ENCODE measurements around the gene LGI4. TPM values are rescaled to one million over a fixed set of nuclear protein-coding genes. Genes with fewer than 3 reads are reported as not detected.

Gene LGI4
- total RNA-seq, 1 experiment from 2014 or later, result 0.43 TPM

DNA sequence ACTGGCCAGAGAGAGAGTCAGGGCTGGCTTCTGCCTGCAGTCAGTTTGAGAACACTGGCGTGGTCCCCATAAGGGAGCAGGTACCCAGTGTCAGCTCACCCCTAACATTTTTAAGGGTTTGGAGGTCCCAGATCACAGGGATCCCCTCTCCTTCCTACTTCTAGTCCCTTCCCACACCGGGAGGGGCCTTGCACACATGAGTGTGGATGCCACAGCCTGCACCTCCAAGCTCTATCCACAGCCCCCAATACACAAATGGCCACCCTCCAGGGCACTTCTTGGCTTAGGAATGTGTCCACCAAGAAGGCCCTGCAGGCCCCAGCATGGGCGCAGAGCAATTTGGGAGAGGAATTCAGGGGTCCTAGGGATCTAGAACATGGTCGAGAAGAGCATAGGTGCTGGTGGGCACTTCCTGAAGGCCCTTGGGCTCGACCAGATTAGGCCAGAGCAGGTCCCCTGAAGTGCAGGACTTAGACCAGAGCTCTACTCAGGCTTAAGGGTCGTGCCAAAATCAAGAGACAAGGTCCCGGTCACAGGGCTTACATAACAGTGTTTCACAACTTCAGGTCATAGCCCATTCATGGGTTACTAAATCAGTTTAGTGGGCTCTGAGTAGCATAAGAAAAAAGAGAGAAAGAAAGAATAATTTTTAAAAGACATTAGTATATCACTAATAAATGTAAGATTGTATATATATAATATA, 35.7 kb upstream of the LGI4 start:
- CTCF ChIA-PET, result no interaction called here

DNA sequence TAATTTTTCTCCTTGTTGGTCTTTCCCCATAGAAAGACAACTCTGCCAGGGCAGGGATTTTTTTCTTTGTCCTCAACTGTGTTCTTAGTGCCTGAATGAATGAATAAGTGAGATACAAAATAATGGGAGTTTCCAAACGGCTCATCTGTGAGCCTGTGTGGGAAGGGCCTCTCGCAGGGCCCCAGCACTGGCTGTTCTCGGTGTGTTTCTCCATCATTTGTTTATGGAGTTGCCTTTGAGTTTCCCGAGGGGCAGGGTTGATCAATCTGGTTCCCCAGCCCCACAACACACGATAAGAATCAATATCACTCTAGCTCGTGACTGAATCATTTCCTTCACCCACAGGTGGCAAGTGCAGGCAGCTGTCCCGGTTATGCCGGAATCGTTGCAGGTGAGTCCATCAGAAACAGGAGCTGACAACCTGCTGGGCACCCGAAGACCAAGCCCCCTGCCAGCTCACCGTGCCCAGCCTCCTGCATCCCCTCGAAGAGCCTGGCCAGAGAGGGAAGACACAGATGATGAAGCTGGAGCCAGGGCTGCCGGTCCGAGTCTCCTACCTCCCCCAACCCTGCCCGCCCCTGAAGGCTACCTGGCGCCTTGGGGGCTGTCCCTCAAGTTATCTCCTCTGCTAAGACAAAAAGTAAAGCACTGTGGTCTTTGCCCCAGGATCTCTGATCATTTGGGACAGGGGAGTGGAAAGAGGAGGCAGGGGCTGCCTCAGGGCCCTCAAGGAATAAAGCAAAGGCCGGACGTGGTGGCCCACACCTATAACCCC, 34.5 kb upstream of the LGI4 start:
- Mint-ChIP-seq H3K9me3 (ENCODE audit: unreplicated experiment) (peaks cover 33% of the 10 kb centered on the region), H3K4me1 (ENCODE audit: low read depth, unreplicated experiment) (no peaks in the 10 kb centered on the region)

More for the DNA sequence above, 35.7 kb upstream of the LGI4 start:
- BruUV-seq (replicated peaks), result no TSS peak
- peaks cover 3% of the 10 kb centered on the region for H3K36me3 Mint-ChIP-seq (ENCODE audit: insufficient read depth, unreplicated experiment)
- TF ChIP-seq, protein P1, sequence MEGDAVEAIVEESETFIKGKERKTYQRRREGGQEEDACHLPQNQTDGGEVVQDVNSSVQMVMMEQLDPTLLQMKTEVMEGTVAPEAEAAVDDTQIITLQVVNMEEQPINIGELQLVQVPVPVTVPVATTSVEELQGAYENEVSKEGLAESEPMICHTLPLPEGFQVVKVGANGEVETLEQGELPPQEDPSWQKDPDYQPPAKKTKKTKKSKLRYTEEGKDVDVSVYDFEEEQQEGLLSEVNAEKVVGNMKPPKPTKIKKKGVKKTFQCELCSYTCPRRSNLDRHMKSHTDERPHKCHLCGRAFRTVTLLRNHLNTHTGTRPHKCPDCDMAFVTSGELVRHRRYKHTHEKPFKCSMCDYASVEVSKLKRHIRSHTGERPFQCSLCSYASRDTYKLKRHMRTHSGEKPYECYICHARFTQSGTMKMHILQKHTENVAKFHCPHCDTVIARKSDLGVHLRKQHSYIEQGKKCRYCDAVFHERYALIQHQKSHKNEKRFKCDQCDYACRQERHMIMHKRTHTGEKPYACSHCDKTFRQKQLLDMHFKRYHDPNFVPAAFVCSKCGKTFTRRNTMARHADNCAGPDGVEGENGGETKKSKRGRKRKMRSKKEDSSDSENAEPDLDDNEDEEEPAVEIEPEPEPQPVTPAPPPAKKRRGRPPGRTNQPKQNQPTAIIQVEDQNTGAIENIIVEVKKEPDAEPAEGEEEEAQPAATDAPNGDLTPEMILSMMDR (IDR thresholded peaks at IDR 0.05; ENCODE audit: insufficient read depth in 1 of 2, low read depth in 1 of 2, low read length in 1 of 2, severe bottlenecking in 1 of 2, unreplicated experiment in 1 of 2), result no peak
- Histone ChIP-seq H3K9me3 (peaks cover 14% of the 10 kb centered on the region; the same call in 1 of the 2 replicates), H3K4me1 (peaks cover 6% of the 10 kb centered on the region; the same call in 1 of the 2 replicates), H3K36me3 (ENCODE audit: control insufficient read depth, insufficient read depth, low read length) (no peaks in the 10 kb centered on the region), H3K27me3 (replicated peaks; ENCODE audit: control insufficient read depth, insufficient read depth, low read length) (no peaks in the 10 kb centered on the region), H3K4me3 (ENCODE audit: low read depth, low read length) (no peak overlapping the region)
- DNase-seq, result no peak
- H3K27ac Mint-ChIP-seq (ENCODE audit: unreplicated experiment), result no peak overlapping the region
- no peak overlapping the region for H3K4me3 Mint-ChIP-seq (ENCODE audit: unreplicated experiment)
- no peaks in the 10 kb centered on the region for H3K4me1 Mint-ChIP-seq (ENCODE audit: low read depth, unreplicated experiment)
- intact Hi-C loops (cut with micrococcal nuclease; ENCODE audit: unreplicated experiment), result no loop called here
- H3K9me3 Mint-ChIP-seq (ENCODE audit: unreplicated experiment), result peaks cover 35% of the 10 kb centered on the region
- no peaks in the 10 kb centered on the region for H3K27me3 Mint-ChIP-seq (ENCODE audit: insufficient read depth, unreplicated experiment)
- POLR2A ChIA-PET, result no interaction called here

DNA sequence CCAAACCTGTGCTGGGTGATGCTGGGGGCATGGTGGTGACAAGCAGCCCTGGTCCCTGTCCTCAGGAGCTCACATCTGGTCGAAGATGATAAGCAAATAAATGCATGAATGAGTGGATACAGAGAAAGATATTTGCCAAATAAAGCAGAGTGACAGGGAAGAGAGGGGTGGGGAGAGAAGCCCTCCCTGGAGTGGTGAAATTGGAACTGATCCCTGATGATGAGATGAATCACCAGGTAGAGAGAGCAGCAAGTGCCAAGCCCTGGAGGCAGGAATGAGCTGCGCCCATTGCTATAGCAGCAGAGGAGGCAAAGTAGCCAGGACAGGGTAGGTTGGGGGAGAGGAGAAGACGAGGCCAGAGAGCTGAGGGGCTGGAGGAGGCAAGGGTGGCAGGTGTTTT, 33.3 kb upstream of the LGI4 start:
- H3K4me1 Mint-ChIP-seq (ENCODE audit: low read depth, unreplicated experiment), result no peaks in the 10 kb centered on the region
- CTCF ChIA-PET, result interaction anchor here (0.7 kb wide), 1 partner anchor 101 kb away, joined by 3 read pairs; no protein-coding TSS in a partner anchor
- no TSS peak for BruUV-seq (replicated peaks)
- TF ChIP-seq, protein P1 (IDR thresholded peaks at IDR 0.05; ENCODE audit: insufficient read depth in 1 of 2, low read depth in 1 of 2, low read length in 1 of 2, severe bottlenecking in 1 of 2, unreplicated experiment in 1 of 2), result no peak
- no peaks in the 10 kb centered on the region for H3K27me3 ChIP-seq (replicated peaks; ENCODE audit: control insufficient read depth, insufficient read depth, low read length)
- no peak overlapping the region for H3K27ac Mint-ChIP-seq (ENCODE audit: unreplicated experiment)
- DNase-seq, result no peak
- intact Hi-C loops (cut with micrococcal nuclease; ENCODE audit: unreplicated experiment), result no loop called here
- POLR2A ChIA-PET, result no interaction called here
- peaks cover 4% of the 10 kb centered on the region; the same call in 1 of the 2 replicates for H3K4me1 ChIP-seq
- peaks cover 24% of the 10 kb centered on the region for H3K9me3 Mint-ChIP-seq (ENCODE audit: unreplicated experiment)
- H3K36me3 Mint-ChIP-seq (ENCODE audit: insufficient read depth, unreplicated experiment), result peaks cover 6% of the 10 kb centered on the region
- H3K27me3 Mint-ChIP-seq (ENCODE audit: insufficient read depth, unreplicated experiment), result no peaks in the 10 kb centered on the region
- H3K4me3 Mint-ChIP-seq (ENCODE audit: unreplicated experiment), result no peak overlapping the region
- H3K9me3 ChIP-seq, result peaks cover 29% of the 10 kb centered on the region
- H3K36me3 ChIP-seq (ENCODE audit: control insufficient read depth, insufficient read depth, low read length), result no peaks in the 10 kb centered on the region
- H3K4me3 ChIP-seq (ENCODE audit: low read depth, low read length), result no peak overlapping the region

More for the DNA sequence above, 34.5 kb upstream of the LGI4 start:
- Histone ChIP-seq H3K4me1 (peaks cover 6% of the 10 kb centered on the region; the same call in 1 of the 2 replicates), H3K9me3 (peaks cover 25% of the 10 kb centered on the region; the same call in 1 of the 2 replicates), H3K4me3 (ENCODE audit: low read depth, low read length) (no peak overlapping the region), H3K27me3 (replicated peaks; ENCODE audit: control insufficient read depth, insufficient read depth, low read length) (no peaks in the 10 kb centered on the region), H3K36me3 (ENCODE audit: control insufficient read depth, insufficient read depth, low read length) (no peaks in the 10 kb centered on the region)
- Mint-ChIP-seq H3K4me3 (ENCODE audit: unreplicated experiment) (no peak overlapping the region), H3K27me3 (ENCODE audit: insufficient read depth, unreplicated experiment) (no peaks in the 10 kb centered on the region), H3K27ac (ENCODE audit: unreplicated experiment) (no peak overlapping the region), H3K36me3 (ENCODE audit: insufficient read depth, unreplicated experiment) (peaks cover 6% of the 10 kb centered on the region)
- POLR2A ChIA-PET, result no interaction called here
- DNase-seq, result no peak
- intact Hi-C loops (cut with micrococcal nuclease; ENCODE audit: unreplicated experiment), result no loop called here
- TF ChIP-seq, protein P1 (IDR thresholded peaks at IDR 0.05; ENCODE audit: insufficient read depth in 1 of 2, low read depth in 1 of 2, low read length in 1 of 2, severe bottlenecking in 1 of 2, unreplicated experiment in 1 of 2), result no peak
- CTCF ChIA-PET, result no interaction called here
- no TSS peak for BruUV-seq (replicated peaks)

Data from Caco-2 (cell line).